Parathyroid adenoma (tissue), 2 donors: ENCODE results near the gene CADM1.

ENCODE experiments used
- H2AFZ ChIP-seq: fragments of 300-600 bp; sonication (generic); one replicate; pipeline ENCODE4 v1.7.0; 2017; ENCODE audit warnings: antibody characterized with exemption, mild to moderate bottlenecking
- H3K27ac ChIP-seq: fragments of 300-600 bp; sonication (generic); one replicate; pipeline ENCODE4 v1.7.0; 2017
- H3K27me3 ChIP-seq: fragments of 300-600 bp; sonication (generic); one replicate; pipeline ENCODE4 v1.7.0; 2017; ENCODE audit warnings: low read length; ENCODE audit not compliant: control insufficient read depth, insufficient read depth
- H3K36me3 ChIP-seq: fragments of 300-600 bp; sonication (generic); one replicate; pipeline ENCODE4 v1.7.0; 2017; ENCODE audit warnings: low read length; ENCODE audit not compliant: control insufficient read depth, insufficient read depth
- H3K4me1 ChIP-seq: fragments of 300-600 bp; sonication (generic); one replicate; pipeline ENCODE4 v1.7.0; 2017; ENCODE audit warnings: control low read depth
- H3K4me2 ChIP-seq: fragments of 300-600 bp; sonication (generic); one replicate; pipeline ENCODE4 v1.7.0; 2017; ENCODE audit warnings: low read length
- H3K4me3 ChIP-seq: fragments of 300-600 bp; sonication (generic); one replicate; pipeline ENCODE4 v1.7.0; 2017; ENCODE audit warnings: low read depth, low read length
- H3K79me2 ChIP-seq: fragments of 300-600 bp; sonication (generic); one replicate; pipeline ENCODE4 v1.7.0; 2017; ENCODE audit warnings: control low read depth
- H3K9ac ChIP-seq: fragments of 300-600 bp; sonication (generic); one replicate; pipeline ENCODE4 v1.7.0; 2017; ENCODE audit warnings: mild to moderate bottlenecking
- H3K9me3 ChIP-seq: fragments of 300-600 bp; sonication (generic); one replicate; pipeline ENCODE4 v1.7.0; 2017; ENCODE audit warnings: low read length; ENCODE audit not compliant: control insufficient read depth
- TF ChIP-seq, protein P1 (sequence below): fragments of 300-600 bp; sonication (generic); IDR thresholded peaks from one replicate; pipeline ENCODE4 v1.7.0; 2017; ENCODE audit warnings: antibody characterized with exemption, mild to moderate bottlenecking
- donor health status: primary hyperparathyroidism.

CADM1 gene

GRCh38 chr11:115469361-115469760 is 34.9 kb downstream of the CADM1 start:
- H3K27ac ChIP-seq, result no peak overlapping the region
- TF ChIP-seq, protein P1, sequence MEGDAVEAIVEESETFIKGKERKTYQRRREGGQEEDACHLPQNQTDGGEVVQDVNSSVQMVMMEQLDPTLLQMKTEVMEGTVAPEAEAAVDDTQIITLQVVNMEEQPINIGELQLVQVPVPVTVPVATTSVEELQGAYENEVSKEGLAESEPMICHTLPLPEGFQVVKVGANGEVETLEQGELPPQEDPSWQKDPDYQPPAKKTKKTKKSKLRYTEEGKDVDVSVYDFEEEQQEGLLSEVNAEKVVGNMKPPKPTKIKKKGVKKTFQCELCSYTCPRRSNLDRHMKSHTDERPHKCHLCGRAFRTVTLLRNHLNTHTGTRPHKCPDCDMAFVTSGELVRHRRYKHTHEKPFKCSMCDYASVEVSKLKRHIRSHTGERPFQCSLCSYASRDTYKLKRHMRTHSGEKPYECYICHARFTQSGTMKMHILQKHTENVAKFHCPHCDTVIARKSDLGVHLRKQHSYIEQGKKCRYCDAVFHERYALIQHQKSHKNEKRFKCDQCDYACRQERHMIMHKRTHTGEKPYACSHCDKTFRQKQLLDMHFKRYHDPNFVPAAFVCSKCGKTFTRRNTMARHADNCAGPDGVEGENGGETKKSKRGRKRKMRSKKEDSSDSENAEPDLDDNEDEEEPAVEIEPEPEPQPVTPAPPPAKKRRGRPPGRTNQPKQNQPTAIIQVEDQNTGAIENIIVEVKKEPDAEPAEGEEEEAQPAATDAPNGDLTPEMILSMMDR, result no peak

GRCh38 chr11:115466122-115466521 is 38.1 kb downstream of the CADM1 start:
- TF ChIP-seq, protein P1, result no peak
- no peak overlapping the region for H2AFZ ChIP-seq
- H3K9ac ChIP-seq, result no peak overlapping the region
- no peak overlapping the region for H3K4me3 ChIP-seq
- no peaks in the 10 kb centered on the region for H3K9me3 ChIP-seq
- H3K36me3 ChIP-seq, result no peaks in the 10 kb centered on the region
- no peak overlapping the region for H3K4me2 ChIP-seq
- H3K27ac ChIP-seq, result no peak overlapping the region
- no peaks in the 10 kb centered on the region for H3K4me1 ChIP-seq
- H3K27me3 ChIP-seq, result no peaks in the 10 kb centered on the region
- H3K79me2 ChIP-seq, result no peaks in the 10 kb centered on the region

More at GRCh38 chr11:115469361-115469760, 34.9 kb downstream of the CADM1 start:
- Histone ChIP-seq H3K79me2 (no peaks in the 10 kb centered on the region), H3K4me1 (no peaks in the 10 kb centered on the region), H3K36me3 (no peaks in the 10 kb centered on the region), H3K9ac (no peak overlapping the region), H2AFZ (no peak overlapping the region), H3K9me3 (no peaks in the 10 kb centered on the region), H3K4me2 (no peak overlapping the region), H3K27me3 (no peaks in the 10 kb centered on the region), H3K4me3 (no peak overlapping the region)

DNA sequence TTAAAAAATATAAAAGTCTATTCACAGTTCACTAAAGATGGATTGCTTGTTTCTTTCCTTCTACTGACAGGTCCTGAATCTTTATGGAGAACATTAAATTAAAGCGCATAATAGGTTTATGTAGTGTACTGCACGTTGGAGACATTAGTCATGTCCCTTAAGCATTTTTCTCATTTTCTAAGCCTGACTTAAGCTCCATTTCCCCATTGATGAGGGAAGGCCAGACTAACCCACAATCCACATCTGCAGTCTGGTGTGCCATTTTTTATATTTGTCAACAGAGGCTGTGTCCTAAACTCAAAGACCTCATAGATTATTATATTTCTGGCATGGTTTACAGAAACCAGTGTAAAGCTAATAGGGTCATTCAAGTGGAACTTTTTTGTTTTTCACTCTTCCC is 39.9 kb downstream of the CADM1 start:
- no peaks in the 10 kb centered on the region for H3K79me2 ChIP-seq
- no peak overlapping the region for H3K4me3 ChIP-seq
- no peak overlapping the region for H3K4me2 ChIP-seq
- H3K4me1 ChIP-seq, result no peaks in the 10 kb centered on the region
- H2AFZ ChIP-seq, result no peak overlapping the region
- no peak overlapping the region for H3K27ac ChIP-seq
- TF ChIP-seq, protein P1, result no peak
- no peaks in the 10 kb centered on the region for H3K9me3 ChIP-seq
- H3K27me3 ChIP-seq, result no peaks in the 10 kb centered on the region
- no peaks in the 10 kb centered on the region for H3K36me3 ChIP-seq
- no peak overlapping the region for H3K9ac ChIP-seq

DNA sequence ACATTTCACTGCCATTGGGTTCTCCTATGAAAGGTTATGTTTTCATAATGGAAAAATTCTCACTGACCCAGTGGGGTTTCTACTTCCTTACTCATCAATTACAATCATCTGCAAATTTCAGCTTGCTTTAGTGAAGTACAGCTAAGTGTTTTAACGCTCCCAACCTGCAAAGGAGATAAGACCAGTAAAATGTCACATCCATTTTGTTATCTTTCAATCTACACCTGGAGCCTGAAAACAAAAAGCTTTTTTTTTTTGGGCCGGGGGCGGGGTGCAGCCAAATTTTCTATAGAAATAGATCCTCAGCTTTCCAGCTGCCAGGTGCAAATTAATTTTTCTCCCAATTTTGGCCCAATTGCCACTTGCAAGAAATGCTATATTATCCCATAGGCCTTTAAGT is 40.6 kb downstream of the CADM1 start:
- no peak overlapping the region for H3K27ac ChIP-seq
- H3K36me3 ChIP-seq, result no peaks in the 10 kb centered on the region
- H3K27me3 ChIP-seq, result no peaks in the 10 kb centered on the region
- no peak overlapping the region for H2AFZ ChIP-seq
- H3K79me2 ChIP-seq, result no peaks in the 10 kb centered on the region
- no peak overlapping the region for H3K4me2 ChIP-seq
- no peak overlapping the region for H3K9ac ChIP-seq
- H3K9me3 ChIP-seq, result no peaks in the 10 kb centered on the region
- H3K4me3 ChIP-seq, result no peak overlapping the region
- H3K4me1 ChIP-seq, result no peaks in the 10 kb centered on the region
- TF ChIP-seq, protein P1, result no peak

- Histone ChIP-seq H3K79me2 (no peaks in the 10 kb centered on the region), H2AFZ (no peak overlapping the region), H3K36me3 (no peaks in the 10 kb centered on the region), H3K9me3 (no peaks in the 10 kb centered on the region), H3K9ac (no peak overlapping the region), H3K4me3 (no peak overlapping the region), H3K4me2 (no peak overlapping the region), H3K27me3 (no peaks in the 10 kb centered on the region), H3K4me1 (no peaks in the 10 kb centered on the region), H3K27ac (no peak overlapping the region)
- TF ChIP-seq, protein P1, result no peak
Measured at GRCh38 chr11:115462757-115463156, 41.5 kb downstream of the CADM1 start.
